Measurements from ENCODE around the gene POFUT1. TPM values are rescaled to one million over a fixed set of nuclear protein-coding genes. Genes with fewer than 3 reads are reported as not detected.
A peak's percentile ranks its signal among the peaks of the same experiment; 100 is the strongest.

Gene POFUT1
- total and polyA plus RNA-seq, 9 of the 15 experiments (the other 6 are each of a cell fraction or from before 2014, with no cell fraction given), result 3.5 to 44.7 (median 23.5) TPM

GRCh38 chr20:32206760-32207625 lies 687 bp upstream of the POFUT1 start:
- Histone ChIP-seq H3K4me1 (replicated peaks in 1 of 2; ENCODE audit: control insufficient read depth in 2 of 2, insufficient read depth in 2 of 2, low read length in 2 of 2) (peaks cover 18 to 39% of the 10 kb centered on the region in 2 experiments), H3K79me2 (ENCODE audit: control insufficient read depth, insufficient read depth, low read length) (peaks cover 90% of the 10 kb centered on the region), H4K20me1 (replicated peaks; ENCODE audit: control insufficient read depth, insufficient read depth, low read length) (peaks cover 16% of the 10 kb centered on the region), H3K4me3 (peak overlapping the region; percentile 99), H3K27me3 (ENCODE audit: control insufficient read depth in 2 of 2, insufficient read depth in 2 of 2, low read length in 2 of 2) (no peaks in the 10 kb centered on the region), H3K27ac (ENCODE audit: extremely low read depth, low read depth, low read length) (peak overlapping the region; percentile 89), H3K36me3 (ENCODE audit: control insufficient read depth, insufficient read depth, low read length) (peaks cover 69% of the 10 kb centered on the region), H3K9ac (ENCODE audit: insufficient read depth in 1 of 2, low read depth in 2 of 2, low read length in 2 of 2) (peak overlapping the region; percentile 98 to 99), H3K4me2 (ENCODE audit: insufficient read depth, low read length) (peak overlapping the region; percentile 98), H3K9me3 (replicated peaks; ENCODE audit: control insufficient read depth, insufficient read depth, low read depth, low read length) (no peaks in the 10 kb centered on the region), H2AFZ (ENCODE audit: low read depth, low read length) (peak overlapping the region; percentile 71), H3K9me1 (ENCODE audit: control insufficient read depth, insufficient read depth, low read length) (no peaks in the 10 kb centered on the region)
- peak; percentile 65 for FAIRE-seq
- ATAC-seq, result peak; percentile 54
- peak in 3 of 4 experiments; percentile 81 to 84 (median 83) for DNase-seq (ENCODE audit: extremely low read depth in 1 of 4, low spot score in 3 of 4)
- CTCF ChIA-PET (ENCODE audit: low intra/inter-chr PET ratio), result interaction anchor here (1.0 kb wide), 1 partner anchor 51 kb away, joined by 3 read pairs; no protein-coding TSS in a partner anchor
- BruUV-seq (replicated peaks), result no TSS peak
- 3% methylated on average over 14 of the region's 40 CpGs for WGBS (ENCODE audit: insufficient coverage, low coverage, missing lambda C conversion rate)
- POLR2A ChIA-PET, result interaction anchor here (0.5 to 0.6 kb wide), 2 partner anchors 61 to 74 kb away, joined by 3 read pairs; no protein-coding TSS in a partner anchor
- in situ Hi-C loops (cut with MboI), result no loop called here
- intact Hi-C loops (cut with micrococcal nuclease), result loop anchor here (10.0 kb wide), 1 partner anchor 148 kb away; the partner anchor contains the start of gene ASXL1
- peak; percentile 51; the same call in 1 of the 2 replicates for TF ChIP-seq SMARCA4 (IDR thresholded peaks at IDR 0.05)
- no peak for TF ChIP-seq MCM7 (IDR thresholded peaks at IDR 0.05)
- TF ChIP-seq BRD4 (IDR thresholded peaks at IDR 0.05), result no peak
- peak; percentile 36; the same call in 1 of the 2 replicates for TF ChIP-seq NKRF (IDR thresholded peaks at IDR 0.05; ENCODE audit: borderline replicate concordance)
- peak; percentile 17; the same call in 1 of the 2 replicates for TF ChIP-seq LEF1 (IDR thresholded peaks at IDR 0.05)
- TF ChIP-seq PPARD (CRISPR knock-in tag; IDR thresholded peaks at IDR 0.05), result no peak
- no peak for TF ChIP-seq PML (IDR thresholded peaks at IDR 0.05; ENCODE audit: low read length)
- no peak for TF ChIP-seq RBM34 (IDR thresholded peaks at IDR 0.05; ENCODE audit: borderline replicate concordance, insufficient read depth, low read length)
- TF ChIP-seq SMAD2 (IDR thresholded peaks at IDR 0.05; ENCODE audit: low read depth, low read length), result no peak
- TF ChIP-seq CBFA2T2 (conservative IDR thresholded peaks at IDR 0.05), result peak; percentile 76
- no peak for TF ChIP-seq PRMT5 (CRISPR knock-in tag; IDR thresholded peaks at IDR 0.05)
- TF ChIP-seq TSHZ1 (CRISPR knock-in tag; IDR thresholded peaks at IDR 0.05), result no peak
- TF ChIP-seq FOXP1 (CRISPR knock-in tag; IDR thresholded peaks at IDR 0.05), result no peak
- TF ChIP-seq FOXA3 (CRISPR knock-in tag; conservative IDR thresholded peaks at IDR 0.05 in 1 of 2, IDR thresholded peaks at IDR 0.05 in 1 of 2), result no peak

All from K562 (cell line).